ENCODE results near the gene TOMM70. TPM values are rescaled to one million over a fixed set of nuclear protein-coding genes. Genes with fewer than 3 reads are reported as not detected.

The TOMM70 gene
- total and polyA plus RNA-seq, 2 of the 13 experiments (the other 11 are each of a cell fraction or from before 2014, with no cell fraction given): 27.0 to 77.2 TPM

DNA sequence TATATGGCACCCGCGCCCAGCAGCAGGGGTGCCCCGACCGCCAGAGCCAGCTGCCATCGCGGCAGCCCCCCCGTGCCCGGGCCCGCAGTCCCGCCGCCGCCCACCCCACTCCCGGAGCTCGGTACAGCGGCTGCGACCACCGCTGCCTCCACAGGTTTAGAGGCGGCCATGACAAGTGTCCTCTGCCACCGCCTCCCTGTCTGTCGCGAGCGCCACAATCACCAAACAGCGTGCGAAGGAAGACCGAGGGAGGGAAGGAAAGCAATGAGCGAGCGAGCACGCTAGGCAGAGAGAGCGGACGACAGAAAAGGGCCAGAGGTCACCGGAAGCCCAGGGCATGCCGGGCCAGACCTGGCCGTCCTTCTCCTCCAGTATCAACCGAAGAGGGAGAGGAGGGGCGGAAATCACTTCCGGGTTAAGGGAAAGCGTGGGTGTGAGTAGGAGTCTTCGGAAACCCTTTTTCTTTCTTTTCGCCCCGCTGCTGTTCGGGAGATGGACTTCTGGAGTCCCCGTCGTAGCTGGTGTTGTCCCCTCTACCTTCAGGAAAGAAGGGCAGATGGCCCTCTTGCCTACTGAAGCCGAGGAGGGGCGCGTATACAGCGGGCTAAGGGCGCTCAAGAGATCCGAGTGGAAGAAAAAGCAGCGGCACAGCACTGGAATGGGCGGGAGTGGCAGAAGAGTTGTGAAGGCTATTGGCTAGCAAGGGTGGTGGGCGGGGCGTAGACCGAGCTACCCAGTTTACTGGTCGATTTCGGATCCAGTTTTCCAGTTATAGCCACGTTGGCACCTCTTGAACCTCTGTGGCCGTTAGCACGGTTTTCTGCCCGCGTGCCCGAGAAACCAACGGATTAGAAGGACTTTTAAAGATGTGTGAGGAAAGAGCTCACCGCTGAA lies at the start of gene TOMM70, which contains the start of gene LNP1 (continued):
- TF ChIP-seq HMG20A (CRISPR knock-in tag; IDR thresholded peaks at IDR 0.05; ENCODE audit: borderline replicate concordance) (0 out of 2 replicates have a peak, but pooled peaks have one; percentile 5), TOPORS (CRISPR knock-in tag; IDR thresholded peaks at IDR 0.05) (no peak), ZSCAN31 (CRISPR knock-in tag; IDR thresholded peaks at IDR 0.05; ENCODE audit: low read depth) (no peak; the same call in 1 of the 2 replicates), FOXM1 (CRISPR knock-in tag; IDR thresholded peaks at IDR 0.05) (no peak), GABPB1 (CRISPR knock-in tag; IDR thresholded peaks at IDR 0.05) (peak; percentile 98), MEIS1 (CRISPR knock-in tag; IDR thresholded peaks at IDR 0.05; ENCODE audit: borderline replicate concordance) (no peak), MBNL3 (CRISPR knock-in tag; conservative IDR thresholded peaks at IDR 0.05) (no peak), ZNF567 (CRISPR knock-in tag; IDR thresholded peaks at IDR 0.05; ENCODE audit: borderline replicate concordance) (no peak), MEF2D (CRISPR knock-in tag; IDR thresholded peaks at IDR 0.05) (peak; percentile 74; the same call in 1 of the 2 replicates), ZNF264 (CRISPR knock-in tag; IDR thresholded peaks at IDR 0.05) (peak; percentile 74; the same call in 1 of the 2 replicates), ZKSCAN5 (CRISPR knock-in tag; IDR thresholded peaks at IDR 0.05) (no peak), HMGA1 (CRISPR knock-in tag; conservative IDR thresholded peaks at IDR 0.05) (no peak), NFE2L2 (IDR thresholded peaks at IDR 0.05; ENCODE audit: low read length) (no peak)
- TF ChIP-seq, protein P1, sequence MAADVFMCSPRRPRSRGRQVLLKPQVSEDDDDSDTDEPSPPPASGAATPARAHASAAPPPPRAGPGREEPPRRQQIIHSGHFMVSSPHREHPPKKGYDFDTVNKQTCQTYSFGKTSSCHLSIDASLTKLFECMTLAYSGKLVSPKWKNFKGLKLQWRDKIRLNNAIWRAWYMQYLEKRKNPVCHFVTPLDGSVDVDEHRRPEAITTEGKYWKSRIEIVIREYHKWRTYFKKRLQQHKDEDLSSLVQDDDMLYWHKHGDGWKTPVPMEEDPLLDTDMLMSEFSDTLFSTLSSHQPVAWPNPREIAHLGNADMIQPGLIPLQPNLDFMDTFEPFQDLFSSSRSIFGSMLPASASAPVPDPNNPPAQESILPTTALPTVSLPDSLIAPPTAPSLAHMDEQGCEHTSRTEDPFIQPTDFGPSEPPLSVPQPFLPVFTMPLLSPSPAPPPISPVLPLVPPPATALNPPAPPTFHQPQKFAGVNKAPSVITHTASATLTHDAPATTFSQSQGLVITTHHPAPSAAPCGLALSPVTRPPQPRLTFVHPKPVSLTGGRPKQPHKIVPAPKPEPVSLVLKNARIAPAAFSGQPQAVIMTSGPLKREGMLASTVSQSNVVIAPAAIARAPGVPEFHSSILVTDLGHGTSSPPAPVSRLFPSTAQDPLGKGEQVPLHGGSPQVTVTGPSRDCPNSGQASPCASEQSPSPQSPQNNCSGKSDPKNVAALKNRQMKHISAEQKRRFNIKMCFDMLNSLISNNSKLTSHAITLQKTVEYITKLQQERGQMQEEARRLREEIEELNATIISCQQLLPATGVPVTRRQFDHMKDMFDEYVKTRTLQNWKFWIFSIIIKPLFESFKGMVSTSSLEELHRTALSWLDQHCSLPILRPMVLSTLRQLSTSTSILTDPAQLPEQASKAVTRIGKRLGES (CRISPR knock-in tag; IDR thresholded peaks at IDR 0.05; ENCODE audit: borderline replicate concordance): no peak; the same call in 1 of the 2 replicates
- TF ChIP-seq, protein P2, sequence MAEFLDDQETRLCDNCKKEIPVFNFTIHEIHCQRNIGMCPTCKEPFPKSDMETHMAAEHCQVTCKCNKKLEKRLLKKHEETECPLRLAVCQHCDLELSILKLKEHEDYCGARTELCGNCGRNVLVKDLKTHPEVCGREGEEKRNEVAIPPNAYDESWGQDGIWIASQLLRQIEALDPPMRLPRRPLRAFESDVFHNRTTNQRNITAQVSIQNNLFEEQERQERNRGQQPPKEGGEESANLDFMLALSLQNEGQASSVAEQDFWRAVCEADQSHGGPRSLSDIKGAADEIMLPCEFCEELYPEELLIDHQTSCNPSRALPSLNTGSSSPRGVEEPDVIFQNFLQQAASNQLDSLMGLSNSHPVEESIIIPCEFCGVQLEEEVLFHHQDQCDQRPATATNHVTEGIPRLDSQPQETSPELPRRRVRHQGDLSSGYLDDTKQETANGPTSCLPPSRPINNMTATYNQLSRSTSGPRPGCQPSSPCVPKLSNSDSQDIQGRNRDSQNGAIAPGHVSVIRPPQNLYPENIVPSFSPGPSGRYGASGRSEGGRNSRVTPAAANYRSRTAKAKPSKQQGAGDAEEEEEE (CRISPR knock-in tag; IDR thresholded peaks at IDR 0.05; ENCODE audit: borderline replicate concordance): peak; percentile 75; the same call in 1 of the 2 replicates
- TF ChIP-seq, protein P3, sequence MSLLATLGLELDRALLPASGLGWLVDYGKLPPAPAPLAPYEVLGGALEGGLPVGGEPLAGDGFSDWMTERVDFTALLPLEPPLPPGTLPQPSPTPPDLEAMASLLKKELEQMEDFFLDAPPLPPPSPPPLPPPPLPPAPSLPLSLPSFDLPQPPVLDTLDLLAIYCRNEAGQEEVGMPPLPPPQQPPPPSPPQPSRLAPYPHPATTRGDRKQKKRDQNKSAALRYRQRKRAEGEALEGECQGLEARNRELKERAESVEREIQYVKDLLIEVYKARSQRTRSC (CRISPR knock-in tag; IDR thresholded peaks at IDR 0.05; ENCODE audit: low read depth): 0 out of 2 replicates have a peak, but pooled peaks have one; percentile 39
- TF ChIP-seq, protein P4, sequence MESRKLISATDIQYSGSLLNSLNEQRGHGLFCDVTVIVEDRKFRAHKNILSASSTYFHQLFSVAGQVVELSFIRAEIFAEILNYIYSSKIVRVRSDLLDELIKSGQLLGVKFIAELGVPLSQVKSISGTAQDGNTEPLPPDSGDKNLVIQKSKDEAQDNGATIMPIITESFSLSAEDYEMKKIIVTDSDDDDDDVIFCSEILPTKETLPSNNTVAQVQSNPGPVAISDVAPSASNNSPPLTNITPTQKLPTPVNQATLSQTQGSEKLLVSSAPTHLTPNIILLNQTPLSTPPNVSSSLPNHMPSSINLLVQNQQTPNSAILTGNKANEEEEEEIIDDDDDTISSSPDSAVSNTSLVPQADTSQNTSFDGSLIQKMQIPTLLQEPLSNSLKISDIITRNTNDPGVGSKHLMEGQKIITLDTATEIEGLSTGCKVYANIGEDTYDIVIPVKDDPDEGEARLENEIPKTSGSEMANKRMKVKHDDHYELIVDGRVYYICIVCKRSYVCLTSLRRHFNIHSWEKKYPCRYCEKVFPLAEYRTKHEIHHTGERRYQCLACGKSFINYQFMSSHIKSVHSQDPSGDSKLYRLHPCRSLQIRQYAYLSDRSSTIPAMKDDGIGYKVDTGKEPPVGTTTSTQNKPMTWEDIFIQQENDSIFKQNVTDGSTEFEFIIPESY (CRISPR knock-in tag; IDR thresholded peaks at IDR 0.05): no peak
- TF ChIP-seq, protein P5, sequence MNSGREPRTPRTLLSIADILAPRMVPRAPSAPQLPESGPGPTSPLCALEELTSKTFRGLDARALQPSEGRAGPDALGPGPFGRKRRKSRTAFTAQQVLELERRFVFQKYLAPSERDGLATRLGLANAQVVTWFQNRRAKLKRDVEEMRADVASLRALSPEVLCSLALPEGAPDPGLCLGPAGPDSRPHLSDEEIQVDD (CRISPR knock-in tag; IDR thresholded peaks at IDR 0.05; ENCODE audit: borderline replicate concordance): no peak
- TF ChIP-seq, protein P6, sequence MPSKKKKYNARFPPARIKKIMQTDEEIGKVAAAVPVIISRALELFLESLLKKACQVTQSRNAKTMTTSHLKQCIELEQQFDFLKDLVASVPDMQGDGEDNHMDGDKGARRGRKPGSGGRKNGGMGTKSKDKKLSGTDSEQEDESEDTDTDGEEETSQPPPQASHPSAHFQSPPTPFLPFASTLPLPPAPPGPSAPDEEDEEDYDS (CRISPR knock-in tag; IDR thresholded peaks at IDR 0.05): peak; percentile 98
